ENCODE data around the gene OR1E2.

OR1E2 gene, protein sequence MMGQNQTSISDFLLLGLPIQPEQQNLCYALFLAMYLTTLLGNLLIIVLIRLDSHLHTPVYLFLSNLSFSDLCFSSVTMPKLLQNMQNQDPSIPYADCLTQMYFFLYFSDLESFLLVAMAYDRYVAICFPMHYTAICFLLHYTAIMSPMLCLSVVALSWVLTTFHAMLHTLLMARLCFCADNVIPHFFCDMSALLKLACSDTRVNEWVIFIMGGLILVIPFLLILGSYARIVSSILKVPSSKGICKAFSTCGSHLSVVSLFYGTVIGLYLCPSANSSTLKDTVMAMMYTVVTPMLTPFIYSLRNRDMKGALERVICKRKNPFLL

GRCh38 chr17:3433741-3434140 is at the start of gene OR1E2:
TSS of gene OR1E2 (minus strand) at chr17:3433841. CDS start at chr17:3433841, 0 bp downstream.
- TF ChIP-seq, protein P1, sequence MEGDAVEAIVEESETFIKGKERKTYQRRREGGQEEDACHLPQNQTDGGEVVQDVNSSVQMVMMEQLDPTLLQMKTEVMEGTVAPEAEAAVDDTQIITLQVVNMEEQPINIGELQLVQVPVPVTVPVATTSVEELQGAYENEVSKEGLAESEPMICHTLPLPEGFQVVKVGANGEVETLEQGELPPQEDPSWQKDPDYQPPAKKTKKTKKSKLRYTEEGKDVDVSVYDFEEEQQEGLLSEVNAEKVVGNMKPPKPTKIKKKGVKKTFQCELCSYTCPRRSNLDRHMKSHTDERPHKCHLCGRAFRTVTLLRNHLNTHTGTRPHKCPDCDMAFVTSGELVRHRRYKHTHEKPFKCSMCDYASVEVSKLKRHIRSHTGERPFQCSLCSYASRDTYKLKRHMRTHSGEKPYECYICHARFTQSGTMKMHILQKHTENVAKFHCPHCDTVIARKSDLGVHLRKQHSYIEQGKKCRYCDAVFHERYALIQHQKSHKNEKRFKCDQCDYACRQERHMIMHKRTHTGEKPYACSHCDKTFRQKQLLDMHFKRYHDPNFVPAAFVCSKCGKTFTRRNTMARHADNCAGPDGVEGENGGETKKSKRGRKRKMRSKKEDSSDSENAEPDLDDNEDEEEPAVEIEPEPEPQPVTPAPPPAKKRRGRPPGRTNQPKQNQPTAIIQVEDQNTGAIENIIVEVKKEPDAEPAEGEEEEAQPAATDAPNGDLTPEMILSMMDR (IDR thresholded peaks at IDR 0.05; ENCODE audit: extremely low read depth, missing control alignments), result no peak
- no peak for DNase-seq (ENCODE audit: low spot score)

DNA sequence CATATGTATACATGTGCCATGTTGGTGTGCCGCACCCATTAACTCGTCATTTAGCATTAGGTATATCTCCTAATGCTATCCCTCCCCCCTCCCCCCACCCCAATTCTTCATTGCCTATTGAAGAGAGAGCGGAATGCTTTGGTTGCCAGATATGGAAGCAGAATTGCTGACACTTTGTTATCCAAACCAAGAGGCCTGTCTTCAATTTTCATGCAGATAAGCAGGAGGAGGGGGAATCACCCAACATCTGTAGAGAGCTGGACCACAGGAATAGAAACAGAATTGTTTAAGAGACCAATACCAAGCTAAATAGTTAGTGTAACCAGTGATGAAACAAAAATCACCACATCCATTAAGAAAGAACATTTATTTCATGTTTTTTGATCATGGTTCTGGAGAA is 49.2 kb upstream of the OR1E2 start:
- no peak for DNase-seq (ENCODE audit: low spot score)
- TF ChIP-seq, protein P1 (IDR thresholded peaks at IDR 0.05; ENCODE audit: extremely low read depth, missing control alignments), result no peak

- DNase-seq (ENCODE audit: low spot score), result no peak
- TF ChIP-seq, protein P1 (IDR thresholded peaks at IDR 0.05; ENCODE audit: extremely low read depth, missing control alignments), result no peak
These were observed 46.3 kb upstream of the OR1E2 start for GRCh38 chr17:3479988-3480387.

DNA sequence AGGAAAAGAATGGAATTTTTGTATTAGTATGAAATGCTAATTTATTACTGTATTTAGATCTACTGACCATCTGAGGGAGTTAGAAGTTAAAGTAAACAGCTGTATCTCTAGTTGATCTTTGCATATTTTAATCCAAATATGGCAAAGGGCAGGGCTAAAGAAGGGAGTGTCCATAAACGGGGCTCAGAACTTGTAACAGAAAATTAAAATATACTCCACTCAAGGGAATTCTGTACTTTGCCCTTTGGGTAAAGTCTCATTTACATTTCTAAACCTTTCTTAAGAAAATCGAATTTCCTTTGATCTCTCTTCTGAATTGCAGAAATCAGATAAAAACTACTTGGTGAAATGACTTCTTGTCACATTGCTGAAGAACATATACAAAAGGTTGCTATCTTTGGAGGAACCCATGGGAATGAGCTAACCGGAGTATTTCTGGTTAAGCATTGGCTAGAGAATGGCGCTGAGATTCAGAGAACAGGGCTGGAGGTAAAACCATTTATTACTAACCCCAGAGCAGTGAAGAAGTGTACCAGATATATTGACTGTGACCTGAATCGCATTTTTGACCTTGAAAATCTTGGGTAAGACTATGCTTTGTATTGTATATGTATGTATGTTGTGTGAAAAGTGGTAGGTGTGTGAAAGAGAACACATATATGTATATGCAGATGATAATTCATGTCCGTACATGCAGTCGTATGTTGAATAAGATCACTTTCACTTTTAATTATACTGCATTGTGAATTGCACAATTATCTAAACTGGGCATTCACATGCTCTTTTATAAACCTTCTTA is 42.4 kb upstream of the OR1E2 start, which contains the start of gene ASPA:
ASPA (plus strand) TSS at position 186 of the 799 bp plus-strand sequence; CDS start at position 349, 163 bp downstream.
- TF ChIP-seq, protein P1 (IDR thresholded peaks at IDR 0.05; ENCODE audit: extremely low read depth, missing control alignments), result no peak
- no peak for DNase-seq (ENCODE audit: low spot score)

GRCh38 chr17:3475251-3475685 is 41.6 kb upstream of the OR1E2 start:
- TF ChIP-seq, protein P1 (IDR thresholded peaks at IDR 0.05; ENCODE audit: extremely low read depth, missing control alignments), result no peak
- DNase-seq (ENCODE audit: low spot score), result no peak

DNA sequence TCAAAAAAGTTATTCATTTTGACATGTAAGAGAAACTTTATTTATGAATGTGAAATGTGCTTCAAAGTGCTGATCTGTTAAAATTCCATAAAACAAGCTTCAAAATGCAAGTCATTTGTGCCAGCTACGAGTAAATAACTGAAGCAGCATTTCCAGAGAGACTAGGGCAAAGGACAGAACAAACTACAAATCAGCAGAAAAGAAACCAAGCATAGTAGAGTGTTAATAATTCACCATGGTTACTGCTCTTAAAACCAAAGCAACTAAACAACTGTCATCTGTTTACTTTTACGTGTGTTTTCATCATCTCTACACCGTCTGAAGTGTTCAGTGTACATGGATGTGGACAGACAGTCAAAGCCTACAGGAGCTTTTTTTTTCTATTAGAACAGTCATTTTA is 40.6 kb upstream of the OR1E2 start:
- DNase-seq (ENCODE audit: low spot score), result no peak

More for the DNA sequence above, 40.6 kb upstream of the OR1E2 start:
- TF ChIP-seq, protein P1 (IDR thresholded peaks at IDR 0.05; ENCODE audit: extremely low read depth, missing control alignments), result no peak
